IMR-90 (cell line): Measurements from ENCODE around the gene GFM1. TPM values are rescaled to one million over a fixed set of nuclear protein-coding genes. Genes with fewer than 3 reads are reported as not detected.

Experiments used
- ATAC-seq: fragments of 200-7000 bp; cut with Tn5 transposase; 2 replicates; pipeline ENCODE4 v1.9.1; 2020; ENCODE audit warnings: low read depth, mild to moderate bottlenecking, moderate library complexity
- BruUV-seq: library from RNA; stranded (reverse); fragments of 400-500 nt; replicated peaks from 2 replicates; lab custom pipeline; 2021; lab: Mats Ljungman, UMichigan
- CTCF ChIA-PET: fragments of 300-600 bp; formaldehyde crosslinking; extraction: SDS; loops from one replicate; lab custom pipeline; 2021; ENCODE audit warnings: antibody characterized with exemption; lab: Yijun Ruan, JAX
- POLR2A ChIA-PET: fragments of 300-600 bp; sonication (Branson Sonifier 250); formaldehyde crosslinking; loops from one replicate; lab custom pipeline; 2022; ENCODE audit warnings: antibody characterized with exemption; ENCODE audit not compliant: unreplicated experiment; lab: Charles Lee
- DNase-seq: peaks from one replicate; pipeline ENCODE4 v3.0.0; 2013
- H2AFZ ChIP-seq: replicated peaks from 2 replicates; pipeline ENCODE3; 2013; ENCODE audit warnings: low read length, mild to moderate bottlenecking; ENCODE audit not compliant: poor library complexity
- H2AK5ac ChIP-seq: 2 replicates; pipeline ENCODE4 v1.6.1; 2013; ENCODE audit warnings: low read depth, low read length, inconsistent platforms
- H2AK9ac ChIP-seq: replicated peaks from 2 replicates; pipeline ENCODE3; 2013; ENCODE audit warnings: mild to moderate bottlenecking, low read depth, low read length, moderate library complexity; ENCODE audit not compliant: poor library complexity
- H2BK120ac ChIP-seq: 2 replicates; pipeline ENCODE4 v1.6.1; 2013; ENCODE audit warnings: low read depth, low read length, inconsistent platforms
- H2BK15ac ChIP-seq: 3 replicates; pipeline ENCODE4 v1.6.1; 2013; ENCODE audit warnings: low read depth, low read length, inconsistent platforms
- H2BK20ac ChIP-seq: 2 replicates; pipeline ENCODE4 v1.6.1; 2013; ENCODE audit warnings: low read depth, mild to moderate bottlenecking, inconsistent platforms, low read length, moderate library complexity
- H2BK5ac ChIP-seq: 2 replicates; pipeline ENCODE4 v1.6.1; 2013; ENCODE audit warnings: mild to moderate bottlenecking, low read depth, low read length, inconsistent platforms; ENCODE audit not compliant: poor library complexity, severe bottlenecking
- H3K14ac ChIP-seq: replicated peaks from 2 replicates; pipeline ENCODE4 v1.6.1; 2013; ENCODE audit warnings: low read depth, low read length, inconsistent platforms
- H3K18ac ChIP-seq: 2 replicates; pipeline ENCODE4 v1.6.1; 2013; ENCODE audit warnings: low read depth, low read length, control low read depth
- H3K23ac ChIP-seq: 2 replicates; pipeline ENCODE4 v1.6.1; 2013; ENCODE audit warnings: low read depth, low read length, inconsistent platforms
- H3K27ac ChIP-seq: 2 replicates; pipeline ENCODE4 v1.5.1; 2013; ENCODE audit warnings: mild to moderate bottlenecking, control low read depth, low read length; ENCODE audit not compliant: insufficient read depth
- H3K27me3 ChIP-seq: 2 replicates; pipeline ENCODE4 v1.6.1; 2013; ENCODE audit warnings: low read length; ENCODE audit not compliant: control insufficient read depth, insufficient read depth
- H3K36me3 ChIP-seq: 2 replicates; pipeline ENCODE4 v1.6.1; 2013; ENCODE audit warnings: low read length, mixed read lengths; ENCODE audit not compliant: control insufficient read depth, insufficient read depth
- H3K4ac ChIP-seq: 2 replicates; pipeline ENCODE4 v1.6.1; 2013; ENCODE audit warnings: low read depth, low read length, inconsistent platforms
- H3K4me1 ChIP-seq: 2 replicates; pipeline ENCODE4 v1.6.1; 2013; ENCODE audit warnings: low read length, mixed read lengths; ENCODE audit not compliant: control insufficient read depth, insufficient read depth
- H3K4me2 ChIP-seq: 2 replicates; pipeline ENCODE4 v1.6.1; 2013; ENCODE audit warnings: low read depth, mild to moderate bottlenecking, control low read depth, low read length, moderate library complexity
- H3K4me3 ChIP-seq: 2 replicates; pipeline ENCODE4 v1.5.1; 2013; ENCODE audit warnings: low read depth, mild to moderate bottlenecking, control low read depth, low read length, moderate library complexity; ENCODE audit not compliant: insufficient read depth
- H3K56ac ChIP-seq: 2 replicates; pipeline ENCODE4 v1.6.1; 2013; ENCODE audit warnings: low read length, inconsistent platforms; ENCODE audit not compliant: insufficient read depth; ENCODE audit errors: extremely low read depth
- H3K79me1 ChIP-seq, 2 experiments: 2 replicates each; pipeline ENCODE4 v1.6.1; 2013; ENCODE audit warnings: low read length in 2 of 2, inconsistent platforms in 1 of 2, low read depth in 1 of 2
- H3K9ac ChIP-seq: 2 replicates; pipeline ENCODE4 v1.6.1; 2013; ENCODE audit warnings: low read depth, low read length, control low read depth
- H3K9me1 ChIP-seq: 2 replicates; pipeline ENCODE4 v1.6.1; 2013; ENCODE audit warnings: low read length, inconsistent platforms; ENCODE audit not compliant: insufficient read depth
- H3K9me3 ChIP-seq: 2 replicates; pipeline ENCODE4 v1.6.1; 2013; ENCODE audit warnings: low read length; ENCODE audit not compliant: control insufficient read depth, insufficient read depth
- H4K20me1 ChIP-seq: 2 replicates; pipeline ENCODE4 v1.6.1; 2013; ENCODE audit warnings: low read length, inconsistent platforms; ENCODE audit not compliant: insufficient read depth
- H4K5ac ChIP-seq: 2 replicates; pipeline ENCODE4 v1.6.1; 2013; ENCODE audit warnings: mild to moderate bottlenecking, low read depth, low read length, control low read depth
- H4K8ac ChIP-seq, 2 experiments: 2 replicates each; pipeline ENCODE4 v1.6.1; 2013; ENCODE audit warnings: low read depth in 2 of 2, low read length in 2 of 2, control low read depth in 1 of 2, inconsistent platforms in 1 of 2
- H4K91ac ChIP-seq: 2 replicates; pipeline ENCODE4 v1.6.1; 2013; ENCODE audit warnings: low read depth, low read length, inconsistent platforms; ENCODE audit not compliant: insufficient read depth
- CHD1 ChIP-seq: IDR thresholded peaks from 2 replicates; pipeline ENCODE4 v1.6.1; 2012; ENCODE audit warnings: low read depth, low read length, improper control_type of control experiment
- CTCF ChIP-seq: conservative IDR thresholded peaks from 2 replicates; pipeline ENCODE4 v1.5.1; 2012; ENCODE audit warnings: mild to moderate bottlenecking, low read depth, low read length, improper control_type of control experiment
- FOS ChIP-seq: fragments of 150-350 bp; IDR thresholded peaks from 2 replicates; pipeline ENCODE4 v1.6.1; 2016; ENCODE audit warnings: low read depth, low read length
- MAZ ChIP-seq: IDR thresholded peaks from 2 replicates; pipeline ENCODE4 v1.6.1; 2012; ENCODE audit warnings: low read depth, mild to moderate bottlenecking, low read length, improper control_type of control experiment, moderate library complexity, borderline replicate concordance
- MXI1 ChIP-seq: IDR thresholded peaks from 2 replicates; pipeline ENCODE4 v1.6.1; 2012; ENCODE audit warnings: low read depth, mild to moderate bottlenecking, low read length, moderate library complexity, borderline replicate concordance
- NFE2L2 ChIP-seq: fragments of 150-350 bp; IDR thresholded peaks from 2 replicates; pipeline ENCODE4 v1.6.1; 2016; ENCODE audit warnings: low read depth, mild to moderate bottlenecking, low read length
- POLR2A ChIP-seq: IDR thresholded peaks from 2 replicates; pipeline ENCODE4 v1.6.1; 2012; ENCODE audit warnings: mild to moderate bottlenecking, low read depth, low read length
- RAD21 ChIP-seq: IDR thresholded peaks from 2 replicates; pipeline ENCODE4 v1.6.1; 2012; ENCODE audit warnings: low read length, improper control_type of control experiment
- RCOR1 ChIP-seq: IDR thresholded peaks from 2 replicates; pipeline ENCODE4 v1.6.1; 2012; ENCODE audit warnings: mild to moderate bottlenecking, low read length, improper control_type of control experiment; ENCODE audit not compliant: insufficient replicate concordance
- RFX5 ChIP-seq: IDR thresholded peaks from 2 replicates; pipeline ENCODE4 v1.8.0; 2012; ENCODE audit warnings: low read depth, mild to moderate bottlenecking, low read length, moderate library complexity
- SMC3 ChIP-seq: fragments of 150-350 bp; IDR thresholded peaks from 2 replicates; pipeline ENCODE4 v1.6.1; 2016; ENCODE audit warnings: low read depth, mild to moderate bottlenecking, antibody characterized with exemption, low read length, moderate library complexity
- WGBS, 2 experiments: methylation state at CpG; one replicate each; pipeline versions ENCODE4 v1.1.5 to v1.1.7; 2013; ENCODE audit warnings: missing lambda C conversion rate in 2 of 2; ENCODE audit not compliant: insufficient read length in 1 of 2; ENCODE audit errors: extremely low coverage in 2 of 2; 5-methylcytosine and 5-hydroxymethylcytosine counted together
- dilution Hi-C: fragments of 300-500 bp; cut with HindIII; formaldehyde crosslinking; loops from one replicate; pipeline ENCODE4 v1.14.3; 2018; ENCODE audit warnings: low sequenced_read_pairs; ENCODE audit not compliant: unreplicated experiment
- in situ Hi-C: fragments of 300-500 bp; cut with MboI; formaldehyde crosslinking; loops from 3 replicates; pipeline ENCODE4 v1.14.3; 2019; ENCODE audit warnings: low sequenced_read_pairs, inconsistent platforms, mixed read lengths
- intact Hi-C: fragments of 100-400 bp; cut with micrococcal nuclease; formaldehyde crosslinking; loops from 2 replicates; pipeline ENCODE4 v1.10.0; 2022
- polyA plus RNA-seq, 3 experiments: library from polyadenylated mRNA; depleted of rRNA; stranded (reverse); fragments of >200 nt; gene quantifications; 2 replicates each; pipeline ENCODE4 v1.2.3, GENCODE V29; 2012; ENCODE audit warnings: low replicate concordance in 1 of 3
- total RNA-seq: library from RNA; depleted of rRNA; stranded (reverse); fragments of >200 nt; gene quantifications from 2 replicates; pipeline ENCODE4 v1.2.3, GENCODE V29; 2012
- TF ChIP-seq, protein P1 (sequence below): fragments of 150-350 bp; IDR thresholded peaks from 2 replicates; pipeline ENCODE4 v1.6.1; 2017; ENCODE audit warnings: mild to moderate bottlenecking, antibody characterized with exemption, low read length, low read depth

GFM1 gene
- total and polyA plus RNA-seq, 2 of the 4 experiments (the other 2 are of a cell fraction) = 12.4 to 36.0 TPM

GRCh38 chr3:158625881-158626280 is 18.4 kb upstream of the GFM1 start:
- H3K56ac ChIP-seq = no peak overlapping the region
- peaks cover 4% of the 10 kb centered on the region; the same call in 1 of the 2 replicates for H3K9me3 ChIP-seq
- no peaks in the 10 kb centered on the region for H3K27me3 ChIP-seq
- H3K4me1 ChIP-seq = no peaks in the 10 kb centered on the region
- H3K4me2 ChIP-seq = no peak overlapping the region
- no peak overlapping the region for H4K8ac ChIP-seq
- no peak overlapping the region for H3K4me3 ChIP-seq
- H3K79me1 ChIP-seq = no peaks in the 10 kb centered on the region
- H3K27ac ChIP-seq = no peak overlapping the region
- intact Hi-C loops (no loop called here), dilution Hi-C loops (no loop called here), in situ Hi-C loops (loop anchor here (25.0 kb wide), 1 partner anchor 636 kb away; no protein-coding TSS in a partner anchor)
- H3K14ac ChIP-seq = no peak overlapping the region
- H2BK120ac ChIP-seq = no peak overlapping the region
- H3K9me1 ChIP-seq = no peaks in the 10 kb centered on the region
- ChIA-PET POLR2A (no interaction called here), CTCF (no interaction called here)
- no peak overlapping the region for H2AK5ac ChIP-seq
- TF ChIP-seq FOS (no peak), RCOR1 (no peak), MXI1 (no peak), MAZ (no peak), CHD1 (no peak), CTCF (no peak), RAD21 (no peak), SMC3 (no peak), RFX5 (no peak), NFE2L2 (no peak), POLR2A (no peak)
- TF ChIP-seq, protein P1, sequence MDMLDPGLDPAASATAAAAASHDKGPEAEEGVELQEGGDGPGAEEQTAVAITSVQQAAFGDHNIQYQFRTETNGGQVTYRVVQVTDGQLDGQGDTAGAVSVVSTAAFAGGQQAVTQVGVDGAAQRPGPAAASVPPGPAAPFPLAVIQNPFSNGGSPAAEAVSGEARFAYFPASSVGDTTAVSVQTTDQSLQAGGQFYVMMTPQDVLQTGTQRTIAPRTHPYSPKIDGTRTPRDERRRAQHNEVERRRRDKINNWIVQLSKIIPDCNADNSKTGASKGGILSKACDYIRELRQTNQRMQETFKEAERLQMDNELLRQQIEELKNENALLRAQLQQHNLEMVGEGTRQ = no peak
- no peak overlapping the region for H2BK5ac ChIP-seq
- H4K5ac ChIP-seq = no peak overlapping the region
- WGBS, 2 experiments = no CpG with 5 or more reads among the region's 1 CpG
- no peak for ATAC-seq
- no peak overlapping the region for H3K9ac ChIP-seq
- no peak overlapping the region for H2BK15ac ChIP-seq
- no peak overlapping the region for H2AK9ac ChIP-seq
- H2AFZ ChIP-seq = no peak overlapping the region
- no peak overlapping the region for H3K4ac ChIP-seq
- no peak for DNase-seq
- no peaks in the 10 kb centered on the region for H3K36me3 ChIP-seq
- no peak overlapping the region for H3K18ac ChIP-seq
- H2BK20ac ChIP-seq = no peak overlapping the region
- H4K20me1 ChIP-seq = no peaks in the 10 kb centered on the region
- no peak overlapping the region for H4K91ac ChIP-seq
- no peak overlapping the region for H3K23ac ChIP-seq
- BruUV-seq = no TSS peak
